Mesendoderm (in vitro differentiated cells): Measurements from ENCODE around the gene HKDC1.

Source experiments
- DNase-seq: peaks from one replicate; pipeline ENCODE4 v3.0.0; 2013
- H2AK5ac ChIP-seq: 2 replicates; pipeline ENCODE4 v1.6.1; 2013; ENCODE audit warnings: low read length, inconsistent platforms
- H2BK120ac ChIP-seq: 2 replicates; pipeline ENCODE4 v1.6.1; 2013; ENCODE audit warnings: low read depth, mild to moderate bottlenecking, low read length, moderate library complexity, mixed read lengths
- H2BK15ac ChIP-seq: replicated peaks from 2 replicates; pipeline ENCODE4 v1.6.1; 2013; ENCODE audit warnings: low read depth, mild to moderate bottlenecking, moderate library complexity
- H2BK5ac ChIP-seq: 2 replicates; pipeline ENCODE4 v1.6.1; 2013; ENCODE audit warnings: low read length, inconsistent platforms
- H3K18ac ChIP-seq: 2 replicates; pipeline ENCODE4 v1.6.1; 2013; ENCODE audit warnings: mild to moderate bottlenecking, low read length, mixed read lengths
- H3K23ac ChIP-seq: one replicate; pipeline ENCODE4 v1.6.1; 2013; ENCODE audit warnings: low read length
- H3K27ac ChIP-seq: 2 replicates; pipeline ENCODE4 v1.5.1; 2013; ENCODE audit warnings: low read depth, mild to moderate bottlenecking, inconsistent platforms, low read length, moderate library complexity
- H3K27me3 ChIP-seq: 2 replicates; pipeline ENCODE4 v1.6.1; 2013; ENCODE audit warnings: low read length, control low read depth, mild to moderate bottlenecking, inconsistent platforms; ENCODE audit not compliant: insufficient read depth, poor library complexity
- H3K36me3 ChIP-seq: 2 replicates; pipeline ENCODE4 v1.6.1; 2013; ENCODE audit warnings: low read length, inconsistent platforms; ENCODE audit not compliant: control insufficient read depth, insufficient read depth
- H3K4ac ChIP-seq: one replicate; pipeline ENCODE4 v1.6.1; 2013; ENCODE audit warnings: low read depth, mild to moderate bottlenecking, low read length, moderate library complexity
- H3K4me1 ChIP-seq: 2 replicates; pipeline ENCODE4 v1.6.1; 2013; ENCODE audit warnings: low read depth, low read length, inconsistent platforms; ENCODE audit not compliant: control insufficient read depth
- H3K4me2 ChIP-seq: 2 replicates; pipeline ENCODE4 v1.6.1; 2013; ENCODE audit warnings: low read length
- H3K4me3 ChIP-seq: 2 replicates; pipeline ENCODE4 v1.5.1; 2013; ENCODE audit warnings: mild to moderate bottlenecking, low read length
- H3K56ac ChIP-seq: one replicate; pipeline ENCODE4 v1.6.1; 2013; ENCODE audit warnings: low read length
- H3K79me1 ChIP-seq: 2 replicates; pipeline ENCODE4 v1.6.1; 2013; ENCODE audit warnings: low read length, inconsistent platforms
- H3K79me2 ChIP-seq: 2 replicates; pipeline ENCODE4 v1.6.1; 2013; ENCODE audit warnings: mild to moderate bottlenecking, low read length; ENCODE audit not compliant: control insufficient read depth, insufficient read depth
- H3K9ac ChIP-seq: 2 replicates; pipeline ENCODE4 v1.6.1; 2013; ENCODE audit warnings: low read length, inconsistent platforms
- H4K5ac ChIP-seq: one replicate; pipeline ENCODE4 v1.6.1; 2013; ENCODE audit warnings: low read length
- H4K8ac ChIP-seq: one replicate; pipeline ENCODE4 v1.6.1; 2013; ENCODE audit warnings: low read depth, mild to moderate bottlenecking, control low read depth, low read length, moderate library complexity
- WGBS: extraction: QIAGEN DNeasy Blood & Tissue Kit; methylation state at CpG from one replicate; pipeline ENCODE4 v1.1.7; 2013; ENCODE audit warnings: low lambda C conversion rate, missing lambda C conversion rate; ENCODE audit not compliant: insufficient coverage; ENCODE audit errors: extremely low coverage; 5-methylcytosine and 5-hydroxymethylcytosine counted together

The HKDC1 gene

DNA sequence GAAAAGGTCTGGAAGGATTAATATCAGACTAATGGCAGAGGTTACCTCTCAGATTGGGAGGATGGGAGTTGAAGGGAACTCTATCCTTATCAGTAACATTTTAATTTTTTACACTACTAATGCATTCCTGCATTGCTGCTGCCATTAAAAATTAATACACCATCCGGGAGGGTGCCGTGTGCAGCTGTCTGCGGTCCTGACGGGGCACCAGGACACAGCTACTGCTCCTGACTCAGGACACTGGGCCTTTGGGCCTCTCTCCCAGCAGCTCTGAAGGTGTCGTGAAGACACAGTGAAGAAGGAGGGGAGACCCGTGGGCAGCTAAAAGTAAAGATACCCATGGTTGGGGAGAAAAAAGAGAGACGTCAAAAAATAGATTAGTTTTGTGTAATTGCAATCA lies 34.7 kb downstream of the HKDC1 start:
- H3K56ac ChIP-seq: no peak overlapping the region
- H3K4ac ChIP-seq: no peak overlapping the region
- no peak for DNase-seq
- no peak overlapping the region for H4K5ac ChIP-seq
- no peaks in the 10 kb centered on the region for H3K36me3 ChIP-seq
- no peaks in the 10 kb centered on the region for H3K27me3 ChIP-seq
- H3K27ac ChIP-seq: no peak overlapping the region
- no peak overlapping the region for H3K9ac ChIP-seq
- no peaks in the 10 kb centered on the region for H3K79me1 ChIP-seq
- H3K4me2 ChIP-seq: no peak overlapping the region
- H2BK15ac ChIP-seq: no peak overlapping the region
- H3K18ac ChIP-seq: no peak overlapping the region
- H3K79me2 ChIP-seq: no peaks in the 10 kb centered on the region
- no peak overlapping the region for H2BK5ac ChIP-seq
- no peak overlapping the region for H4K8ac ChIP-seq
- H3K23ac ChIP-seq: no peak overlapping the region
- no CpG with 5 or more reads among the region's 7 CpGs for whole genome bisulfite sequencing
- H2BK120ac ChIP-seq: no peak overlapping the region
- H3K4me1 ChIP-seq: no peaks in the 10 kb centered on the region
- no peak overlapping the region for H2AK5ac ChIP-seq
- H3K4me3 ChIP-seq: no peak overlapping the region

DNA sequence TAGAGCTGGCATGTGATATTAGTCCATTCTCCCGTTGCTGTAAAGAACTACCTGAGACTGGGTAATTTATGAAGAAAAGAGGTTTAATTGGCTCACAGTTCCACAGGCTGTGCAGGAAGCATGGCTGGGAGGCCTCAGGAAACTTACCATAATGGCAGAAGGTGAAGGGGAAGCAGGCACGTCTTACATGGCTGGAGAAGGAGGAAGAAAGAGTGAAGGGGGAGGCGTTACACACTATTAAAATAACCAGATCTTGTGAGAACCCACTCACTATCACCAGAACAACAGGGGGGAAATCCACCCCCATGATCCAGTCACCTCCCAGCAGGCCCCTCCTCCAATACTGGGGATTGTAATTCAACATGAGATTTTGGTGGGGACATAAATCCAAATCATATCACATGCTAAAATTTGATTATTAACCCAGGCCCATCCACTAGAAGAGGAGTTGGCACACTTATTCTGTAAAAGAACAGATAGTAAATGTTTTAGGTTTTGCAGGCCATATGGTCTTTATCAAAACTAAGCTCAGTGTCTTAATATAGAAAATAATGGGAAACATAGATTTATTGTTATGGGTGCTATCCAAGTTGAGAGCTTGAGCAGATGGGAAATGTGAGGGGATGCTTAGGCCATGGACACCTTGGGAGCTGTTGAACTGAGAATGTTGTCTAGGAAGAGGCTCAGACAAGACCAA lies 39.6 kb downstream of the HKDC1 start:
- H3K36me3 ChIP-seq: no peaks in the 10 kb centered on the region
- no peak overlapping the region for H3K56ac ChIP-seq
- no peak overlapping the region for H3K4me2 ChIP-seq
- no peaks in the 10 kb centered on the region for H3K4me1 ChIP-seq
- H3K18ac ChIP-seq: no peak overlapping the region
- no CpG with 5 or more reads among the region's 3 CpGs for WGBS
- no peak overlapping the region for H2BK120ac ChIP-seq
- H4K8ac ChIP-seq: no peak overlapping the region
- no peak overlapping the region for H3K4me3 ChIP-seq
- H2BK5ac ChIP-seq: no peak overlapping the region
- no peak overlapping the region for H3K4ac ChIP-seq
- no peak overlapping the region for H3K9ac ChIP-seq
- no peak overlapping the region for H2AK5ac ChIP-seq
- H3K23ac ChIP-seq: no peak overlapping the region
- H3K79me2 ChIP-seq: no peaks in the 10 kb centered on the region
- no peak overlapping the region for H2BK15ac ChIP-seq
- DNase-seq: no peak
- H4K5ac ChIP-seq: no peak overlapping the region
- no peaks in the 10 kb centered on the region for H3K79me1 ChIP-seq
- no peaks in the 10 kb centered on the region for H3K27me3 ChIP-seq
- no peak overlapping the region for H3K27ac ChIP-seq

DNA sequence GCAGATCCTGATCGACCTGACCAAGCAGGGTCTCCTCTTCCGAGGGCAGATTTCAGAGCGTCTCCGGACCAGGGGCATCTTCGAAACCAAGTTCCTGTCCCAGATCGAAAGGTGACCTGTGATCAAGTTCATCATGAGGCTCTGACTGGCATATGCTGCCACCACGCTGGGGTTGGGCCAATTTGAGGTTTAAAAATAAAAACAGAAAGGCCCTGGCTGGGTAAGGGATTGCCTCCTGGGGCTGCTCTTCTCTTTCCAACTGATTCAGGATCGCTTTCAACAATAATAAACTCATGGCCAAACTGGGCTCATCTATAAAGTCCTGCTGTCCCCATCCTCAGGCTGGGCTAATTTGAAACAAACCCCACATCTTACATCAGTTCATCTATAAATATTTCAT lies 41.1 kb downstream of the HKDC1 start:
- Histone ChIP-seq H3K4me2 (no peak overlapping the region), H2BK15ac (no peak overlapping the region), H3K4me3 (no peak overlapping the region), H3K27me3 (no peaks in the 10 kb centered on the region), H2BK120ac (no peak overlapping the region), H3K4ac (no peak overlapping the region), H3K79me1 (no peaks in the 10 kb centered on the region), H2AK5ac (no peak overlapping the region), H3K4me1 (no peaks in the 10 kb centered on the region), H2BK5ac (no peak overlapping the region), H4K5ac (no peak overlapping the region), H3K23ac (peak overlapping the region; percentile 48), H4K8ac (no peak overlapping the region), H3K56ac (no peak overlapping the region), H3K27ac (no peak overlapping the region), H3K36me3 (no peaks in the 10 kb centered on the region), H3K9ac (no peak overlapping the region), H3K18ac (no peak overlapping the region), H3K79me2 (no peaks in the 10 kb centered on the region)
- no peak for DNase-seq
- WGBS: no CpG with 5 or more reads among the region's 8 CpGs

DNA sequence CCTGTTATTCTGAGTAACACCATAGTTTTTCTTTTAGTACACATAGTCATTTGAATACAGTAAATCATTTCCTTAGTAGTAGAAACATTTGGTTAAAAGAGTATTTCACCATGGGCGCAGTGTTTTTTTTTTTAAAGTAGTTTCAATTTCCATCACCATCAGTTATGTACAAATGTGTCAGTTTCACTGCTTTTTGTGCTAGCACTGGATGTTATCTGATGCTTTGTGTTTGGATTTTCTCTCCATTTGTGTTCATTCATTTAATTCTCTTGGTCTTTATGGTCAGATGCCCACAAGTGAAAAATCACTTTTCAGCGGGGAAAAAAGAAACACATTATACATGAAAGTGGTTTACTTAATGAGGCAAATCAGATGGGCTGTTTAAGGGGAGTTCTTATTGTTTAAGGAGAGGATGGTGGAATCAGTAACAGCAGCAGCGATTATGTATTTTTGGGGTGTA lies 42.2 kb downstream of the HKDC1 start:
- H3K4me1 ChIP-seq: no peaks in the 10 kb centered on the region
- no CpG with 5 or more reads among the region's 3 CpGs for WGBS
- no peak overlapping the region for H3K18ac ChIP-seq
- no peaks in the 10 kb centered on the region for H3K27me3 ChIP-seq
- H2BK120ac ChIP-seq: no peak overlapping the region
- no peak overlapping the region for H2BK5ac ChIP-seq
- no peak overlapping the region for H2BK15ac ChIP-seq
- H3K27ac ChIP-seq: no peak overlapping the region
- no peak overlapping the region for H3K4me2 ChIP-seq
- H3K9ac ChIP-seq: no peak overlapping the region
- H4K5ac ChIP-seq: no peak overlapping the region
- no peak overlapping the region for H4K8ac ChIP-seq
- H3K36me3 ChIP-seq: no peaks in the 10 kb centered on the region
- no peak overlapping the region for H3K4me3 ChIP-seq
- no peak for DNase-seq
- H3K56ac ChIP-seq: no peak overlapping the region
- H3K4ac ChIP-seq: no peak overlapping the region
- no peaks in the 10 kb centered on the region for H3K79me1 ChIP-seq
- H3K79me2 ChIP-seq: no peaks in the 10 kb centered on the region
- no peak overlapping the region for H2AK5ac ChIP-seq
- no peak overlapping the region for H3K23ac ChIP-seq

DNA sequence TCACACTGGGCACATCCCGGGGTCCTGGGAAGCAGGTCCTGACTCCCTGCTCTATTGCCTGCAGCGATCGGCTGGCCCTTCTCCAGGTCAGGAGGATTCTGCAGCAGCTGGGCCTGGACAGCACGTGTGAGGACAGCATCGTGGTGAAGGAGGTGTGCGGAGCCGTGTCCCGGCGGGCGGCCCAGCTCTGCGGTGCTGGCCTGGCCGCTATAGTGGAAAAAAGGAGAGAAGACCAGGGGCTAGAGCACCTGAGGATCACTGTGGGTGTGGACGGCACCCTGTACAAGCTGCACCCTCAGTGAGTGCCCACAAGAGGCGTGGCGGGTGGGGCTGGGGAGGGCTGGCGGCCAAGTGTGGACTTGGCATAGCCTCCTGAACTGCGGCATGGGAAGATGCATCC lies 45.4 kb downstream of the HKDC1 start:
- Histone ChIP-seq H3K36me3 (no peaks in the 10 kb centered on the region), H4K5ac (no peak overlapping the region), H3K4me3 (no peak overlapping the region), H3K4me1 (no peaks in the 10 kb centered on the region), H3K9ac (no peak overlapping the region), H3K23ac (no peak overlapping the region), H3K79me1 (no peaks in the 10 kb centered on the region), H3K18ac (no peak overlapping the region), H2BK120ac (no peak overlapping the region), H4K8ac (no peak overlapping the region), H3K27me3 (no peaks in the 10 kb centered on the region), H2BK5ac (no peak overlapping the region), H3K27ac (no peak overlapping the region), H2AK5ac (no peak overlapping the region), H2BK15ac (no peak overlapping the region), H3K79me2 (no peaks in the 10 kb centered on the region), H3K4ac (no peak overlapping the region), H3K4me2 (no peak overlapping the region), H3K56ac (no peak overlapping the region)
- no CpG with 5 or more reads among the region's 17 CpGs for whole genome bisulfite sequencing
- DNase-seq: no peak
